Stimulated activated CD4-positive, alpha-beta T cell treated with anti-CD3 and anti-CD28 coated beads, Interleukin-15, amount 100 ng/mL, for 24 hours (primary cell): ENCODE data around the gene BRD2.

Experiments
- DNase-seq: peaks from one replicate; pipeline ENCODE4 v3.0.0-alpha.2; 2020

The BRD2 gene

GRCh38 chr6:32973144-32974015 is 5.0 kb downstream of the BRD2 start:
- DNase-seq: peak; percentile 70

- peak; percentile 51 for DNase-seq
Measured at GRCh38 chr6:32974016-32974333, 5.6 kb downstream of the BRD2 start.

GRCh38 chr6:32974541-32975308 is 6.3 kb downstream of the BRD2 start:
- DNase-seq: no peak

GRCh38 chr6:32975886-32976285 is 7.5 kb downstream of the BRD2 start:
- no peak for DNase-seq

GRCh38 chr6:32976334-32977069 is 8.1 kb downstream of the BRD2 start:
- DNase-seq: no peak

- DNase-seq: no peak
Measured at GRCh38 chr6:32977272-32977952, 9.0 kb downstream of the BRD2 start.

GRCh38 chr6:32977953-32978324 is 9.5 kb downstream of the BRD2 start:
- DNase-seq: no peak

GRCh38 chr6:32979720-32980487 is 11.5 kb downstream of the BRD2 start:
- DNase-seq: no peak

GRCh38 chr6:32980488-32981038 is 12.2 kb downstream of the BRD2 start:
- no peak for DNase-seq

- no peak for DNase-seq
Measured at GRCh38 chr6:32982084-32982701, 13.8 kb downstream of the BRD2 start.

- no peak for DNase-seq
Measured at GRCh38 chr6:32982702-32983492, 14.5 kb downstream of the BRD2 start.

- DNase-seq: no peak
Measured at GRCh38 chr6:32983493-32983848, 15.1 kb downstream of the BRD2 start.

- no peak for DNase-seq
Measured at GRCh38 chr6:32983964-32984621, 15.7 kb downstream of the BRD2 start.

GRCh38 chr6:32984622-32985389 is 16.4 kb downstream of the BRD2 start:
- DNase-seq: peak; percentile 94

GRCh38 chr6:32989368-32989767 is 21.0 kb downstream of the BRD2 start:
- no peak for DNase-seq

GRCh38 chr6:32991972-32992371 is 23.6 kb downstream of the BRD2 start:
- no peak for DNase-seq

GRCh38 chr6:32993363-32993973 is 25.1 kb downstream of the BRD2 start:
- no peak for DNase-seq

GRCh38 chr6:32995448-32995847 is 27.1 kb downstream of the BRD2 start:
- DNase-seq: no peak

- no peak for DNase-seq
Measured at GRCh38 chr6:33000055-33000454, 31.7 kb downstream of the BRD2 start.
